K562 (cell line): ENCODE results near the gene EML1.

ENCODE experiments used
- ARHGAP35 ChIP-seq: fragments of 450-650 bp; IDR thresholded peaks from 2 replicates; pipeline ENCODE4 v1.6.1; 2018; ENCODE audit not compliant: partially characterized antibody
- CEBPG ChIP-seq, 3 experiments: fragments of 200-800 bp in 1 of 3; sonication (Bioruptor generic) in 1 of 3; sonication (generic) in 1 of 3; formaldehyde crosslinking in 1 of 3; IDR thresholded peaks in 2 of 3; conservative IDR thresholded peaks in 1 of 3; 2 replicates each; pipeline versions ENCODE4 v1.6.1 to v1.8.0; 2016 to 2022; ENCODE audit warnings: missing compliant biosample characterization in 2 of 3, missing genetic modification characterization in 2 of 3, mild to moderate bottlenecking in 1 of 3, missing genetic modification reagents in 1 of 3
- CTCF ChIP-seq, 3 experiments: IDR thresholded peaks in 2 of 3; conservative IDR thresholded peaks in 1 of 3; 2 replicates each; pipeline ENCODE4 v1.5.1; 2011 to 2012; ENCODE audit warnings: low read length in 3 of 3, mild to moderate bottlenecking in 3 of 3, control low read depth in 2 of 3, improper control_type of control experiment in 1 of 3, inconsistent platforms in 1 of 3, low read depth in 1 of 3, mixed read lengths in 1 of 3, moderate library complexity in 1 of 3; ENCODE audit not compliant: insufficient read depth in 2 of 3
- FOXJ3 ChIP-seq: sonication (generic); formaldehyde crosslinking; IDR thresholded peaks from 2 replicates; pipeline ENCODE4 v1.4.0; 2020; ENCODE audit warnings: mild to moderate bottlenecking, missing genetic modification reagents
- GTF2E2 ChIP-seq: fragments of 200-800 bp; sonication (Bioruptor generic); IDR thresholded peaks from 2 replicates; pipeline ENCODE4 v1.6.1; 2016; ENCODE audit warnings: missing genetic modification characterization, missing compliant biosample characterization
- HDAC6 ChIP-seq: IDR thresholded peaks from 2 replicates; pipeline ENCODE4 v1.6.1; 2012; ENCODE audit warnings: low read depth, mild to moderate bottlenecking, control low read depth, inconsistent platforms, low read length, moderate library complexity
- MXI1 ChIP-seq: IDR thresholded peaks from 2 replicates; pipeline ENCODE4 v1.6.1; 2011; ENCODE audit warnings: low read depth, mild to moderate bottlenecking, improper control_type of control experiment, low read length
- POLR2A ChIP-seq: fragments of 450-650 bp; conservative IDR thresholded peaks from 2 replicates; pipeline ENCODE4 v1.6.1; 2016
- RFX5 ChIP-seq: IDR thresholded peaks from 2 replicates; pipeline ENCODE4 v1.6.1; 2011; ENCODE audit warnings: low read depth, mild to moderate bottlenecking, improper control_type of control experiment, low read length
- STAG1 ChIP-seq: sonication (generic); formaldehyde crosslinking; IDR thresholded peaks from 2 replicates; pipeline ENCODE4 v1.5.0; 2020; ENCODE audit warnings: missing genetic modification reagents, borderline replicate concordance
- TSHZ1 ChIP-seq: fragments of 250-450 bp; sonication (Bioruptor Pico); IDR thresholded peaks from 2 replicates; pipeline ENCODE4 v1.4.0; 2020; ENCODE audit warnings: mild to moderate bottlenecking, moderate library complexity
- ZNF146 ChIP-seq: IDR thresholded peaks from one replicate; pipeline ENCODE4 v1.6.1; 2018; ENCODE audit warnings: missing compliant biosample characterization; ENCODE audit not compliant: unreplicated experiment
- ZNF79 ChIP-seq: fragments of 250-450 bp; sonication (Bioruptor Pico); IDR thresholded peaks from 2 replicates; pipeline ENCODE4 v1.4.0; 2020; ENCODE audit warnings: low read depth, mild to moderate bottlenecking, moderate library complexity

- TF ChIP-seq ZNF146: no peak
- TF ChIP-seq STAG1 (CRISPR knock-in tag): no peak
- TF ChIP-seq ARHGAP35: no peak
- TF ChIP-seq CTCF (IDR thresholded peaks at IDR 0.05 in 2 of 3, conservative IDR thresholded peaks at IDR 0.05 in 1 of 3; ENCODE audit: insufficient read depth in 2 of 3, low read depth in 1 of 3, low read length in 3 of 3): no peak
- no peak for TF ChIP-seq CEBPG (CRISPR knock-in tag; IDR thresholded peaks at IDR 0.05)
- no peak for TF ChIP-seq CEBPG (tag; conservative IDR thresholded peaks at IDR 0.05 in 1 of 2, IDR thresholded peaks at IDR 0.05 in 1 of 2)
- TF ChIP-seq GTF2E2 (tag): no peak
- no peak for TF ChIP-seq MXI1
- no peak for TF ChIP-seq ZNF79 (CRISPR knock-in tag)
- no peak for TF ChIP-seq POLR2A
- TF ChIP-seq RFX5: no peak
- TF ChIP-seq FOXJ3: no peak
- TF ChIP-seq HDAC6: no peak
- TF ChIP-seq TSHZ1 (CRISPR knock-in tag): no peak
Observed at GRCh38 chr14:99809360-99809759, 16.1 kb downstream of the EML1 start.
